ENCODE results near the gene GNG13.

GRCh38 chr16:847681-848445, 47.3 kb upstream of the GNG13 start:
- TF ChIP-seq CTCF (IDR thresholded peaks at IDR 0.05) (no peak), POLR2A (IDR thresholded peaks at IDR 0.05) (no peak)

Data from adrenal gland (tissue), 5 donors.